HG02588 (cell line): Measurements from ENCODE around the gene MC5R.
A peak's percentile ranks its signal among the peaks of the same experiment; 100 is the strongest.

Experiments
- ATAC-seq: cut with Tn5 transposase; IDR thresholded peaks from one replicate; pipeline ENCODE4 v1.9.1; 2021; ENCODE audit warnings: mild to moderate bottlenecking, moderate library complexity; ENCODE audit not compliant: unreplicated experiment

The MC5R gene

DNA sequence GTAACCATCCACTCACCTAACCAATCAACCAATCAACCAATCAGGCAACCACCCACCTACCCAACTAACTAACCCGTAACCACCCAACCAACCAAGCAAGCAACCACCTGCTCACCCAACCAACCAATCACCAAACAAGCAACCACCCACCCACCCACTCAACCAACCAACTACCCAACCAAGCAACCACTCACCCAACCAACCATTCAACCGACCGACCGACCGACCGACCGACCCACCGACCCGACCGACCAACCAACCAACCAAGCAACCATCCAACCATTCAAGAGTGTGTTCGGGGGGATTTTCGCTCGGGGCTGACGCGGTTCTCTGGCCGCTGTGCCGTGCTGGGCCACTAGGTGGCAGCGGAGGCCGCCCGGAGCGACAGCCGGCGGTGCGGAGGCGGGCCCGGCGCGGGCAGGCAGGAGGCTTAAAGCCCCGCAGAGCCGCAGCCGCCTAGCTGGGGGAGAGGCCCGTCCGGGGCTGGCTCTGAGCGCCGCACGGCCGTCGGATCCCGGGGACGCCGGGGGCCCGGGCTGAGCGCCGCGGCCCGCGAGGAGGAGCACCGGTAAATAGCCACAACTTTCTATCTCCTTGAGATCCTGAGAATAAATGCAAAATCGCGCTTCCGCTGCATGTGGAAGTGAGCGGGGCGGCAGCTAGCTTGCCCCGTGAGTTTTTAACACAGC lies at the start of gene MC5R:
Gene MC5R (plus strand): TSS at position 443 of the 689 bp plus-strand sequence. CDS start 1,617 bp downstream, outside the sequence.
- peak; percentile 91 for ATAC-seq

DNA sequence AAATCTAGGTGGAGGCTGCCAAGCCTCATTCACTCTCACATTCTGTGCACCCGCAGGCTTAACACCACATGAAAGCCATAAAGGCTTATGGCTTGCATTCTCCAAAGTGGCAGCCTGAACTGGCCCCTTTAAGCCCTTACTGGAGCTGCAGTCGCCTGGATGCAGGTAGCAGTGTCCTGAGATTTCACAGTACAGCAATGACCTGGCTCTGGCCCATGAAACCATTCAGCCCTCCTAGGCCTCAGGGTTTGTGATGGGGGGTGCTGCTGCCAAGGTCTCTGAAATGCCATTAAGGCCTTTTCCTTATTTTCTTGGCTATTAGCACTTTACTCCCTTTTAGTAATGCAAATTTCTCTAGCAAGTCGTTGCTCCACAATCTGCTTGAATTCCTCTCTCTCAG lies 48.9 kb upstream of the MC5R start:
- ATAC-seq: no peak

DNA sequence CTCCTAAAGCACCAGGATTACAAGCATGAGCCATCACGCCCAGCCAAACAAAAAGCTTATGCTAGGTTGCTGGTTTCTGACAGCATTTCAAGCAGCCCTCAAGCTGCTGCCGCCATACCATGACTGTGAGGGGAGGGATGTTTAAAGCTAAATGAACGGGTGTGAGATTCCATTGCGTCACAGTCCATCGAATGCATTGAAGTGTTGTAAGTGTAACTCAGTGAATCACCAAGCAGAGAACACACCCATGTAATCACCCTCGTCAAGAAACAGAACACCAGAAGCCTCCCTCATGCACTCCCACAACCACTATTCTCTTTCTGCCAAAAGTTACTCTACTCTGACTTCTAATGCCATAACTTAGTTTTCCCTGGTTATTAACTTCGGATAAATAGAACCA lies 32.8 kb upstream of the MC5R start:
- ATAC-seq: no peak

DNA sequence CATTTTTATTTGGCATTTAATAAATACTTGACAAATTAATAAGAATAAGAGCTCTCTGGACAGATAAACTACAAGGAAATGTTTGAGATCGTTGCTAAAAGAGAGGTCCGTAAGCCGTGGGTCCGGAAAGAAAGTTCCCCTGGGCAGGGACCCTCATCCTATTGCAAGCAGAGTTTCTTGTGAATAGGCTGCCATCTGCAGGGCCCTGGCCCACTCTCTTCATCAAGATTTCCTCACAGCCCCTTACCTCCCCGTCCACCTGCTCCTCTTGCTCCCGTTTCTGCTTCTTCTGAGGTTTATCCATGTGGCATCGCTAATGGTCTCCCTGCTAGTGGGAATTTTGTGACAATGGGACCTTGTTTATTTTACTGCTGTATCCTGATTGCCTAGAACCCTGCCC lies 30.1 kb upstream of the MC5R start:
- ATAC-seq: no peak

DNA sequence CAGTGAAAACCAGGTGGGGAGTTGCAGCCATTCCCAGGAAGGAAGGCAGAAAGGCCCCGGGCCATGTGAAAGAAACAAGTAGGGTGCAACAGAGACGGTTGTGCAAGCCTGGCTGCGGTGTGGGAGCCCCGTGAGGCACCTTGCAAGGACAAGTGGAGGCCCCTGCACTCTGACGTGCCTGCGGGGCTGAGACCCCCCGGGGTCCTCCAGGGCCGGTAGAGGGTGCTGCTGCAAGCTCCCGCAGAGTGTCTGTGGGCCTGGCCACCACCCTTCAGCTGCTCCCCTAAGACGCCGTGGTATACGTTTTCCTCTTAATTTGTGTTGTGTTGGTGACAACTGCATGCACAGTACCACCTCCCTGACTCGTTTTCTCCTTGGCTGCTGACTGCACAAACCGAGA lies 27.4 kb upstream of the MC5R start:
- ATAC-seq: no peak

DNA sequence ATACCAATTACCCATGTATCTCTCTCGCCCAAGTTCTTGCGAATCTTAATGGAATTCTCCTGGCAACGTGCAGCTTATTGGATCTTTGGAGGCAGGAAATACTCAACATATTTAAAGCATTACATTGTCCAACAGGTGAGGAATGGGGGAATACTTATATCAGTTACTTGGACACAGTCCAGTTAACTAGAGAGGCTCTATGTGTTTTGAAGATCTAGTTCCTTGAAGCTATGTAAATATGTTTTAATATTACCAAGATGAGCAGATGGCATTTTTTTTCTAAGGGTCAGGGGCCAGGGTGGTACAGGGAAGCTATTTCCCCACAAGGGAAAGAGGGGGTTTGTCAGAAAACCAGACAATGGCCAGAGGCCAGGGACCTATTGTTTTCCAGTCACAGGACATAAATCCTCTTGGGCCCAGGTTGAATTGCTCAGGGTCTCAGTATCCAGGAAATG lies 26.8 kb upstream of the MC5R start:
- no peak for ATAC-seq

DNA sequence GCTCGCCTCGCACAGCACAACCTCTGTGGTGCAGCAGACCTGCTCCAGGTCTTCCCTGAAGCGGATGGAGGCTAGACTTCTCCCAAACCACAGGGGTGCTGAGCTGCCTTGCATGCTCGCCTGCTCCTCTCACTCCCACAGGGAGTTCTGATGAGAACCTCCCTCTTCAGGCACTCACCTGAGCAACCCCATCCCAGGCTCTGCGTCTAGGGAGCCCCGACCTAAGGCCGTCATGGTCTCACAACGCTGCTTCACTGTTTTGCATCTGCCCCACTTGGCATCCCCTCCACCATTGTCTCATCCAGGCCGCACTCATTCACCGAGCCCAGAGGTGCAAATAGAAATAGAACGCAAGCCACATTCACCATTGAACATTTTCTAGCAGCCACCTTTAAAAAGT lies 24.6 kb upstream of the MC5R start:
- ATAC-seq: no peak

DNA sequence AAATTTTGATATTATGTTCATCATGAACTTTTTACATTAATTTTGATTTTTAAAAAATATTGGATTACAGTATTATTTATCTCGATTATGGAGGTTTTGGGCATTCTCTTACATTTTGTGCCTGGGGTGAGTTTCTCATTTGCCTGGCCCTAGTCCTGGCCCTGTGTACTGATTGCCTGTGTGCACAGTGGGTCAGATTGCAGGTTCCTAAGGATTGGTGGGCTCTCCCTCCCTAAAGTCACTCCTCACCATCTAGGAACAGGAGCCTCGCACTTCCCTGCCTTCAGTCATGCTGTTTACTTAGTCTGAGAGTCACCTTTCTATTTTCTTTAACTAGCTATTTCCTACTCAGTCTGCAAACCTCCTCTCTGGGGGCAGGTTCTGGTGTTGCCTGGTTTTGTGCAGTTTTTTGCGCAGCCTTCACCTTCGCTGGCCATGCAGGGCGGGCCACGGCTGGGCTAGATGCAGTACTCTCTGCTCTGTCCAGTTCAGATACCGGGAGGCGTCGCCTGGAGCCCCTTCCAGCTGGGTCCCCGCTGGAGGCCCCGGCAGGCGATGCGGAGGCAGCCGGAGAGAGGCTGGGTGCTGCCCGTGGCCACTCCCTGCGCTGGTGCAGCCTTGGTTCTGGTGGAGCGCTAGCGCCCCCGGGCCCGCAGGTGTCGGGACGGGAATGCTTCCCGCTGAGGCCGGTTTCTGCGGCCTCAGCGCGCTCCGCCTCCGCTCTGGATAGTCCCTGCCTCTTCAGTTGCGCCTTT lies 23.3 kb upstream of the MC5R start:
- ATAC-seq: peak; percentile 61

DNA sequence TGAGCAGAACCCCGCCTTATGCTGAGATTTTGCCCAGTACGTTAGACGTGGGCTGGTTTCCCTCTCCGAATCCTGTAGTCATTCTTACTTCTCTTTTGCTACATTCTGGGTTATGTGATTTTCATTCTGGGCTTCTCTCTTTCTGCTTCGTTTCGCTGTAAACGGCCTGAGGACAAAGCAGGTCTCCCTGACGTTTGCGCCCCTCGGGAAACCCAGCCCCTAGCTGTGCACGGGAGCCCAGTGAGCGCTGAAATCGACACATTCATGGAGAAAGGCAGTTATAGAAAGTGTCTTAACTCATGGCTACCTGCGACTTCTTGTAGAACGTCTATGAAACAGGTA lies 22.7 kb upstream of the MC5R start:
- no peak for ATAC-seq

DNA sequence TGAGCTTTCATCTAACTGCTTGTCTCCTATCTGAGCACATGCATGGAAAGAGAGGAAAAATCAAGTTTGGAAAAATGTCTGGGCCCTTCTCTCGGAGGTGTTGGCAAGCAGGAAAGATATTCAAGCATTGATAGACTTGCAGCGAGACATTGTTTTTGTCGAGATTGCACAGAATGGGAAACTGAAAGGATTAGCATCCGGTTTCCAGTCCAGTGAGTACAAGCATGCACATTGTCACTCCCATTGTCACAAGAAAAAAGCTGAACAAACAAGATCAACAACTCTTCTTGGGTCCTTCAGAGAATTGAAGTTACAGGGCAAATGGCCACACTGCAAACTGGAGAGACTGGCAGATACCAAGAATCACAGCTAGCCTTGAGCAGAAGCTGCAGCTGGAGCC lies 19.6 kb upstream of the MC5R start:
- no peak for ATAC-seq

DNA sequence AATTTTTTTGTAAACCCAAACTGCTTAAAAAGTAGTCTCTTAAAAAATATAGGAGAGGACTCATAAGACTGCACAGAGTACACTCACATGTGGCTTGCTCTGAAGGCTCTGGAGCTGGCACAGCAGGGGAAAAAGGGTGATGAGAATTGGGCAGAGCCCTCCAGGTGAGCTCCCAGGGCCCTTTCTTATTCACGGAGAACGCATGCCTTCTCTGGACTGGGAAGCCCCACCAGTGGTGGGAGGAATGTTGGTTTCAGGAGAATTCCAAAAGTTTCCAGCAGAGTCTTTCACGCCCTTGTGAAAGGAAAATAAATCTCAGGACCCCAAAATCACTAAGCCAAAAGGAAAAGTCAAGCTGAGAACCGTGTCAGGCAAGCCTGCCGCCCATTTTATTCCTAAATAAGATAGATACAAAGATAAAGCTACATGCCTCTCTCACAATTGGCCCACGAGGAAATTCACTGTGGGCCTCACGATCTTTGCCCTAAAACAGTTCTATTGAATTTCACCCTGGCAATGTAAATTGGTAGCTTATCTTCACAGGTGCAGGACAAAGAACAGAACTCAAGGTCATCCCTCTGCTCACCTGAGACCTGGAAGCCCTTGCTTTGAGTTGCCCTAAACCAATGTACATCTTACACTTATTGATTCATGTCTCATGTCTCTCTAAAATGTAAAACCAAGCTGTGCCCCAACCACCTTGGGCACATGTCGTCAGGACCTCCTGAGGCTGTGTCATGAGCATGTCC lies 15.5 kb upstream of the MC5R start:
- ATAC-seq: no peak

DNA sequence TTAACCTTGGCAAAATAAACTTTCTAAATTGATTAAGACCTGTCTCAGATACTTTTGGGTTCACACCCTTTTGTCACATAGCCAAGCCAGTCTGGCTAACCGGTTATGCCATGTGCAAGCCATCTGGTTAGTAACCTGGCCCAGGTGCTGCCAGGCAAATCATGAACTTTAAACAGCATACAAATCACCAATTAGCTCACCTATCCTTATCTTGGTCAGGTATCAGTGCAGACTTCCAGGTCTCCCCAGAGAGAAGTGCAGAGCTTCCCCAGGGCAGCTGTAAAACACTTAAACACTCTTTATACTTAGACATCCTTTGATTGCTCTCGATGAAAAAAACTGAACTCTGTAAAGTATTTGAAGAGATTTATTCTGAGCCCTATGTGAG lies 14.9 kb upstream of the MC5R start:
- no peak for ATAC-seq

DNA sequence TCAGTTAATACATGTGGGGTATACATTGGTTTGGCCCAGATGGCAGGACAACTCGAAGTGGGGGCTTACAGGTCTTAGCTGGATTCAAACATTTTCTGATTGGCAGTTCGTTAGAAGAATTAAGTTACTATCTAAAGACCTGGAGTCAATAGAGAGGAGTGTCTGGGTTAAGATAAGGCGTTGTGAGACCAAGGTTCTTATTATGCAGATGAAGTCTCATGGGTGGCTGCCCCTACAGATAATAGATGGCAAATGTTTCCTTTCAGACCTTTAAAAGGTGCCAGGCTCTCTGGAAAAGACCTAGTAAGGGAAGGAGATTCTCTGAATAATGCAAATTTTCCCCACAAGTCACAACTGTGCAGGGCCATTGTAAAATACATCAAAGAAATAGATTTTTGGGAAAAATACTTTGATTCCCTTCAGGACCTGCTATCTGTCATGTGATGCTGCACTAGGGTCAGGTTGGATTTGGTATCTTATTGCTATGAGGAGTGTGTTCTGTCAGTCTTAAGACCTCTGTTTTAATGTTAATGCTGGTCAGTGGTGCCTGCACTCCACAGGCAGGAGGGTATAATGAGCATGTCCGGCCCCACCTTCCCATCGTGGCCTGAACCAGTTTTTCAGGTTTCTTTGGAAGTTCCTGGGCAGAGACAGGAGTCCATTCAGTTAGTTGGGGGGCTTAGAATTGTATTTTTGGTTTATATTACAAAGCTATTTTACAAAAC lies 14.3 kb upstream of the MC5R start:
- ATAC-seq: no peak

DNA sequence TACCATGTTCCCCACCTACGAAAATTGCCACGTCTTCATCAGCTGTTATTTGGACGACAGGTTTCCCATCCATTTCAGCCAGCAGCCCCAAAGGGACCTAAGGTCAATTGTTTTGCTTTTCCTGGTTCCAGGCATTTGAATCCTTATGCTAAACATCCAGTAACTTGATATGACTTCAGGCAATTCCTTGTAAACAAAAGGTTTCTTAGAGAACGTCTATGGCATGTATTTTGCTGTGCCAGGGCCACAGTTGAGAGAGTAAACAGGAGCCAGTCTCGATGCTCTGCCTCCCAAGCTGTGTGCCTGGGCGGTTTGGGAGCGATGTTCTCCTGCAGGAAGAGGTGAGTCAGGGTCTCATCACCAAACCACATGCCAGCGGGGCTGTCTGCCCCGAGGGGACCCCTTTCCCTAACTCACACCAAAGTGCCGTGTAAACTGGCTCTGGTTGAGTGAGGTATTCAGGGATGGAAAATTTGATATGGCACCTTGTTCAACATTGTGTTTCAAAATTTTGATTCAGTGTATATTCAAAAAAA lies 12.9 kb upstream of the MC5R start:
- no peak for ATAC-seq

DNA sequence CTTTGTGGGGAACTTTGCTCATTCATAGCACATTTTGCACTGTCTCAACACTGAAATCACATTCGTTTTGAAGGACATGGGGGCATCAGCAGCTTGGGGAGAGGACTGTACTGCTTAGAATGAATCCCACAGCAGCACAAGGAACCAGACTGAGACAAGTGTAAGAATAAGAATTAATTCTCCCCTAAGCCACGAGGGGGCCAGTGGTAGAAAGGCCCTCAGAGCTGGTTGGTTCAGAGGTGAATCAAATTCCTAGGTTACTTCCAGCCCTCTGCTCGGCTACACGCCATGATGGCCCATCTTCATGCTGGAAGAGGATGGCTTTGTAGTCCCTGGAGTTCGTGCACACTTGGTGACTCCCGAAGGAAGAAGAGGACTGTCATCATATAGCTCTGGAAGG lies 12.0 kb upstream of the MC5R start:
- ATAC-seq: no peak

DNA sequence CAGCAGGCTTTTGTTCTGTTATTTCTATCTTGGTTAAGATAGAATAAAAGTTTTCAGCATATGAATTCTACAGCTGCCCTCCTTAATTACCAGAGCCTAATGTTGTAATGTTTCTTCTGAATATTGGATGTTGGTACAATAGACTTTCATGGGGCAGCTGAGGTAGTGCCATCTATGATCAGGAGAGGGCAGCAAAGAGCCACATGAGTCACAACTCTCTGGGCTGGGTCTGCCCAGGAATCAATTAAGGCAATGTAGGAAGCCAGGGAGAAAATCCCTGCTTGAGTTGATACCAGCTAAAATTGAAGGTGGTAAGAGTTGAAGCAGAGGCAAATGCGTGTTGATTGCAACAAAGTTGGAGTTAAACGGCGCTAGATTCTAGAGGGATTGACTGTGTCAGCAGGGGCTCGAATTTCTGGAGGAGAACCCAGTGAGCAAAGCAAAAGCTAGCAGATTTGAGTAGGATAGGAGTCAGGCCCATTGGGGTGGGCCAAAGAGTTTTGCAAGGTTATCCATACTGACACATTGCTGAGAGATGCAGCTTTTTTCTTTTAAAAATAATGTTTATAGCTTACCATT lies 10.6 kb upstream of the MC5R start:
- ATAC-seq: peak; percentile 86

DNA sequence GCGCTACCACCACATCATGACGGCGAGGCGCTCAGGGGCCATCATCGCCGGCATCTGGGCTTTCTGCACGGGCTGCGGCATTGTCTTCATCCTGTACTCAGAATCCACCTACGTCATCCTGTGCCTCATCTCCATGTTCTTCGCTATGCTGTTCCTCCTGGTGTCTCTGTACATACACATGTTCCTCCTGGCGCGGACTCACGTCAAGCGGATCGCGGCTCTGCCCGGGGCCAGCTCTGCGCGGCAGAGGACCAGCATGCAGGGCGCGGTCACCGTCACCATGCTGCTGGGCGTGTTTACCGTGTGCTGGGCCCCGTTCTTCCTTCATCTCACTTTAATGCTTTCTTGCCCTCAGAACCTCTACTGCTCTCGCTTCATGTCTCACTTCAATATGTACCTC lies 2.3 kb downstream of the MC5R start:
- no peak for ATAC-seq

DNA sequence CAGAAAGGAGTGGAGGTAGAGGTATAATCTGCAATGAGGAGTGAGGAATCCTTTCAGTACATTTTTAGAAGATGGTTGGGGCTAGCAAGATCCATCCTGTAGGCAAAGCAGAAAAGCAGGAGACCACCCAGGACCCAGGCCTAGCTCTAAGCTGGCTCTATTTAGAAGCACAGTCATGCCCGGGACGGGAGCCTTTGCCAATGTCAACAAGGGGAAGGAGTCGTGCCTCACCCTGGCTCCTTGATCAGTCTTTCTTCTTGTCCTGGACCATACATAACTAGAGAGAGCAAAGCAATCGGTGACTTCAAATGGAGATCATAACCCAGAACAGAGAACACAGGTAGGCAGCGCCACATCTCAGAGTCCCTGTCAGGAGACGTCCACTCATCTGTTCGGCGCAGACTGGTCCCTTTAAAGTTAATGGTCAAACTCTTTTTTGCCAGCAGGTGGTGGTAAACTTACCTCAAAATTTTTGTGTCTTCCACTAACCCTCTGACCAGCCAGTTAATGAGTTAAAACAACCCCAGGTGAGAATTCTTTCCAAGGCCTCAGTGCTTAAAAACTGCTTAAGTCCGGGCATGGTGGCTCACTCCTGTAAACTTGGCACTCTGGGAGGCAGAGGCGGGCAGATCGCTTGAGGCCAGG lies 8.0 kb downstream of the MC5R start:
- no peak for ATAC-seq

DNA sequence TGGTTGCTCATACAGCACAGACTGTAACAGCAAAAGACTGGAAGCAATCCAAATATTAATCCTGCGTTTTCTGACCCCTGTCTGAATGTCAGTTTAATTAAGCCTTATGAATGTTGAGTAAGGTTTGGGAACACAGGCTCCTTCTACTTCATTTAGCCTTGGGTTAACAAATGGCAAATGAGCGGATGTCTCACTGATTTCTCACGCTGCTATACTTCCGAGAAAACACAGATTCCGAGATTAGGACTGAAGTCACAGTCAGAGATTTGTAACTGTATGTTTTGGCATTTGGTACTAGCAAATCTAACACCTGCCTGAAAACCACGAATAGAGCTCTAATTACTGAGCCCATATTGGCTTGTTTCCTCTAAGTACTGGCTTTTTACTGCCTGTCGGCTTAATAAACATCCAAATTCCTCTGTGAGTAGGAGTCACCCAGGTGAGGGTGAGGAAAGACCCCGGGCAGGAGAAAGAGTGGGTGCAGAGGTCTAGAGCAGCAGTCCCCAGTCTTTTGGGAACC lies 10.6 kb downstream of the MC5R start:
- ATAC-seq: no peak

DNA sequence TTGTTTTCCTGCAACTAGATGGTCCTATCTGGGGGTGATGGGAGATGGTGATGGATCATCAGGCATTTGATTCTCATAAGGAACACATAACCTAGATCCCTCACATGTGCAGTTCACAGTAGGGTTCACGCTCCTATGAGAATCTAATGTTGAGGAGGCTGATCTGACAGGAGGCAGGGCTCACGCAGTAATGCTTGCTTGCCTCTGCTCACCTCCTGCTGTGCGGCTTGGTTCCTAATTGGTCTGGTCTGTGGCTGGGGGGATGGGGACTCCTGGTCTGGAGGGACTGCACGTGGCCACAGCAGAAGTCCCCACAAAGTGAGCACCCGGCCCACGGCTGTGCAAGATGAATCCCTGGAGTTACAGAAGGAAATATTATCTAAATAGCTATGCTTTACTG lies 11.3 kb downstream of the MC5R start:
- ATAC-seq: no peak
